Globus pallidus (tissue), 1 donor: ENCODE data around the gene SCP2.
A peak's percentile ranks its signal among the peaks of the same experiment; 100 is the strongest.
"Not testable (repeated sequence)": the region's sequence is repeated elsewhere in the genome, so short reads cannot be mapped to it uniquely, and the experiment has no call there.

Source experiments
- DNase-seq: peaks from one replicate; pipeline ENCODE4 v3.0.0-alpha.2; 2015; ENCODE audit warnings: low spot score

The SCP2 gene

DNA sequence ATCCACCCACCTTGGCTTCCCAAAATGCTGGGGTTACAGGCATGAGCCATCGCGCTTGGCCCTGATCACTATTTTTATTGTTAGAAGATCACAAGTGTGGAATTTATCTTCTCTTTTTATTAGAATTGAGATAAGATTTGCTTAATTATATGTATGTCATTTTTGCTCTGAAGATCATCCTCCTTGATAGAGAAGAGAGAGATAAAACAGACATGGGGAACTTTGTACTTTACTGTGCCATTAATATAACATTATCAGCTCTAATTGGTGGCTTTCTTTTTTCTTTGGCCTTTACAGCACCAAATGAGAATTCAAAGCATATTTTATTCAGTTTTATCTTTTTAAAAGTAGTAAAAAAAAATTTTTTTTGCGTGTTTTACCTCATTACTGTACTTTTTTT lies 46.8 kb downstream of the SCP2 start:
- no peak for DNase-seq

DNA sequence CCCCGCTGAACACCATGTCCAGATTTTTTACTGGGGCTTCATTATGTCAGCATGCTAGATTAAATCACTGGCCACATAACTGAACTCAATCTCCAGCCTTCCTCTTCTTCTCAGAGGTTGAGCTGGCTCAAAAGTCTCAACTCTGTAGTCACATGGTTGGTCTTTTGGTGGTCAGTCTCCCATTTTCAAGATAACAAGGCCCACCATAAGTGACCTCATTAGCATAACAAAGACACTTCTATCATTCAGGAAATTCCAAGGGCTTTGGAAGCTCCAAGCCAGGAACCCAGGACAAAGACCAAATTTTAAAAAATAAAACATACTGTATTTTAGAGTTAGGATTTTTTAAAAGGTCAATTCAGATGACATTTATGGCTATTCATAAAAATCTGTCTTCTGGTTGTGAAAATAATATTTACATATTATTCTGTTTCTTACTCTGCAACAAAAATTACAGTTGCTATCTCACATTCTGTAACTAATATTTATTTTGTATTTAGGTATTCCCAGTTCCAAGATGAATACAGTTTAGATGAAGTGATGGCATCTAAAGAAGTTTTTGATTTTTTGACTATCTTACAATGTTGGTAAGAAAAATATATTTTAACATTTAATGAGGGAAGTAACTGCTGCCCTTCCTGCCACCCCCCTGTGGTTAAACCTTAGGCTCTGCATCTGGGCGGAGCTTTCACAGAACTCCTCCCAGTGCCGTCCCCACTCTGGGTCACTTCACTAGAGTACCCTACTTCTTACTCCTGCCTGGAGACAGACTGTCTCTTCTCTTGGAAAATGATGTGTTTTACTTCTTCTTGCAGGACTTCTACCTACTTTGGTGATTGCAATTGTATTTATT lies 49.3 kb downstream of the SCP2 start:
- DNase-seq: no peak

DNA sequence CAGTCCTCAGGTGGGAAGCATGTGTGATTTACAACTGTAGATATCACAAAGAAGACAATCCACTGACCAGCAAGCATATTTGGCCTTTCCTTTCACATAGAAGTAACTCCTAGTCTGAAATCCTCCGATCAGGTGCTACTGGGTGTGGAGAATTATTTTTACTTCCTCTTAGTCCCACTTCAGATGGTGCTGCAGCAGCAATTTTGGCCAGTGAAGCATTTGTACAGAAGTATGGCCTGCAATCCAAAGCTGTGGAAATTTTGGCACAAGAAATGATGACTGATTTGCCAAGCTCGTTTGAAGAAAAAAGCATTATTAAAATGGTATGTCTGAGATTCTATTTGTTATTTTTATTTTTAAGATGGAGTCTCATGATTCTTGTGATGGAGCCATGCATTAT lies 51.0 kb downstream of the SCP2 start:
- no peak for DNase-seq

GRCh38 chr1:52992733-52993132 lies 65.7 kb downstream of the SCP2 start:
- not testable (repeated sequence) for DNase-seq

DNA sequence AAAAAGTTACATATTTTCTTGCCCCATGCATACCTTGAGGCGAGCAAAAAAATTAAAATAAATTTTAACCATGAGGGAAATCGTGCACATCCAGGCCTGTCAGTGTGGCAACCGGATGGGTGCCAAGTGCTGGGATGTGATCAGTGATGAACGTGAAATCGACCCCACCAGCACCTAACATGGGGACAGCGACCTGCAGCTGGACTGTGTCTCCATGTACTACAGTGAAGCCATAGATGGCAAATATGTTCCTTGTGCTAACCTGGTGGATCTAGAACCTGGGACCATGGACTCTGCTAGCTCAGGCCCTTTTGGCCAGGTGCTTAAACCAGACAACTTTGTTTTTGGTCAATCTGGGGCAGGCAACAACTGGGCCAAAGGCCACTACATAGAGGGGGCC lies 67.6 kb downstream of the SCP2 start:
- DNase-seq: no peak

- DNase-seq: no peak
Observed at GRCh38 chr1:52996653-52997052, 69.6 kb downstream of the SCP2 start.

GRCh38 chr1:53001128-53001527 lies 74.1 kb downstream of the SCP2 start:
- peak; percentile 20 for DNase-seq

DNA sequence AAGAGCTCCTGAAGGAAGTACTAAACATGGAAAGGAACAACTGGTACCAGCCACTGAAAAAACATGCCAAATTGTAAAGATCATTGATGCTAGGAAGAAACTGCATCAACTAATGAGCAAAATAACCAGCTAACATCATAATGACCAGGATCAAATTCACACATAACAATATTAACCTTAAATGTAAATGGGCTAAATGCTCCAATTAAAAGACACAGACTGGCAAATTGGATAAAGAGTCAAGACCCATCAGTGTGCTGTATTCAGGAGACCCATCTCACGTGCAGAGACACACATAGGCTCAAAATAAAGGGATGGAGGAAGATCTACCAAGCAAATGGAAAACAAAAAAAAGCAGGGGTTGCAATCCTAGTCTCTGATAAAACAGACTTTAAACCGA lies 79.5 kb downstream of the SCP2 start:
- not testable (repeated sequence) for DNase-seq

DNA sequence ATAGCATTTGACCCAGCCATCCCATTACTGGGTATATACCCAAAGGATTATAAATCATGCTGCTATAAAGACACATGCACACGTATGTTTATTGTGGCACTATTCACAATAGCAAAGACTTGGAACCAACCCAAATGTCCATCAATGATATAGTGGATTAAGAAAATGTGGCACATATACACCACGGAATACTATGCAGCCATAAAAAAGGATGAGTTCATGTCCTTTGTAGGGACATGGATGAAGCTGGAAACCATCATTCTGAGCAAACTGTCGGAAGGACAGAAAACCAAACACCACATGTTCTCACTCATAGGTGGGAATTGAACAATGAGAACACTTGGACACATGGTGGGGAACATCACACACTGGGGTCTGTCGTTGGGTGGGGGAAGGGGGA lies 83.2 kb downstream of the SCP2 start:
- not testable (repeated sequence) for DNase-seq

DNA sequence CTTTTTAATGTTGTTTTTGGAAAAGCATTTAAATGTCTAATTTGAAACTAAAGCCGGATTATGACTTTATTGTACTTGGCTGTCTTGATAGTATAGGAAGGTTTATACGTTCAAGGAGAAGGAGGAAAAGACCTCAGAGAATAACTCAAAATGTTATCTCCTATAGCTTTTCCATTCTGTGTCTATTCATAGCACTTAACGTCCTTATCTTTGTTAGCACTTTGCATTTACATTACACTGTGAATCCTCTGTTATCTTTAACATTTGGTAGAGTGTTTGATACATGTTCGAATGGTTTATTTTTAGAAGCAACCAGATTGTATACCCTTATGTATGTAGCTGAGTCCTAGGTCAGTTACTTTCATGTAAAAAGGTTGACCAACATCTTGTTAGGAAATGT lies 84.1 kb downstream of the SCP2 start:
- DNase-seq: no peak

GRCh38 chr1:53014791-53015507 lies 87.9 kb downstream of the SCP2 start:
- DNase-seq: peak; percentile 74

- DNase-seq: peak; percentile 1
Observed at GRCh38 chr1:53015508-53015860, 88.4 kb downstream of the SCP2 start.

DNA sequence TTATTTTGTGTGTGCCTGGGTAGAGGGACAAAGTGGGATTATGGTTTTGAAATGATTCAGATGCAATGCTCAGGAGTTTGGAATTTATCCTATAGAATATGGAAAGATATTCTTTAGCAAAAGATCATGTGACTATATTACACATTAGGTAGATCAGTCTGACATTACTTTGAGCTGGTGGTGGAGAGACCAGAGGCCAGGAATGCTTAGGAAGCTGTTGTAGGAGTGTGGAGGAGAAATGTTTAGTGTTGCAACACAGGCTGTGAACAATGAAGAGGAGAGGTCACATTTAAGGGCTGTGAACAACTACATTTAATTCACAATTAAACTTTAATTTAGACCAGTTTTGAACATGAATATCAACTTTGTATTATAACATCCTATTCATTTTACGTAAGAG lies 89.6 kb downstream of the SCP2 start:
- DNase-seq: no peak

DNA sequence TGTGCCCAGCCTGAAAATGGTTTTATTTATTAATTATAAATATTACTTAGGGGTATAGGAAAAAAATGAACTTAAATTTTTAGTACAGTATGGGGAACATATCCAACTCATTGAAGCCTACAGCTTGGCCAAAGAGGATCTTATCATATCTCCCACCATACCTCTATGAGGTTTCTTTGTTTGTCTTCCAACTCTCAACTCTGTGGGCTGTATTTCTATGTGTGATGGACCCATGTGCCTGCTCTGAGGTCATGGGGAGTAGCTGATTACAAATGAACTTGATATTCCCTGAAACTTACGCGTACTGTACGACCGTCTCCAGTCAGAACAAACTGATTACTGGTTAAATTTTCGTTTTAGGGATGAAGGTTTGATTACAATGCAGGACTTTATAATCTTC lies 93.5 kb downstream of the SCP2 start:
- no peak for DNase-seq

- no peak for DNase-seq
Observed at GRCh38 chr1:53022179-53022578, 95.1 kb downstream of the SCP2 start.

GRCh38 chr1:53023546-53023945 lies 96.5 kb downstream of the SCP2 start:
- DNase-seq: no peak

- no peak for DNase-seq
Observed at GRCh38 chr1:53024117-53024516, 97.0 kb downstream of the SCP2 start.

- no peak for DNase-seq
Observed at GRCh38 chr1:53025034-53025768, 98.1 kb downstream of the SCP2 start.

GRCh38 chr1:53025769-53026112 lies 98.7 kb downstream of the SCP2 start:
- DNase-seq: no peak

DNA sequence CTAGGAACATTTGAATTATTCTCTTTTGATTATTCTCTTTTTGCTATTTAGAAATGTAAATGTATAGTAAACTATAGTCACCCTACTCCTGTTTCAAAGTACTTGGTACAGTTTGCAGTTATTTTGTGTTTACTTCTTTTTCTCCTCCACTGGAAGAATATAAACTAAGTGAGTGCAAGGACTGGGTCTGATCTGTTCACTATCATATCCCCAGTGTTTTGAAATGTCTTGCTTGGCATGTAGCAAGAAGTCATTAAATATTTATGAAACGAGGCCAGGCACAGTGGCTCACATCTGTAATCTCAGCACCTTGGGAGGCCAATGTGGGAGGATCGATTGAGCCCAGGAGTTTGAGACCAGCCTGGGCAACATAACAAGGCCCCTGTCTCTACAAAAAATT lies 99.2 kb downstream of the SCP2 start:
- no peak for DNase-seq

DNA sequence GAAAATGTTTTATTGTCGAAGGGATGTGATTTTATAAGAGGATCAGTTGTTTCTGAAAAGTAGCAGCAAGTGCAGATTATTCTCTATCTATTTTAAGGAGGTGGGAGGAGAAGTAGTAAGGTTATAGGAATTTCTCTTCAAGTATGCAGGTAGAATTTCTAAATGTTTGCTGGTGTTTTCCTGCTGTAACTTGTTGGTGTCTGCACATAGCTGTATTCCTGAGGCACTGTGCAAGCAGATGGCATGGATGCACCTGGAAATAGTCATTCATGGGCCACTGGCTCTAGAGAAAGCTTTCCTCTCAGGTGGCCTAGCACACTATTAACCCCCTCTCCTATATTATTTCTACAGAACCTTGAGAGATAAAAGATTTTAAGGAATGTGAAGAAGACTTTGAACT lies 104.7 kb downstream of the SCP2 start:
- DNase-seq: no peak

DNA sequence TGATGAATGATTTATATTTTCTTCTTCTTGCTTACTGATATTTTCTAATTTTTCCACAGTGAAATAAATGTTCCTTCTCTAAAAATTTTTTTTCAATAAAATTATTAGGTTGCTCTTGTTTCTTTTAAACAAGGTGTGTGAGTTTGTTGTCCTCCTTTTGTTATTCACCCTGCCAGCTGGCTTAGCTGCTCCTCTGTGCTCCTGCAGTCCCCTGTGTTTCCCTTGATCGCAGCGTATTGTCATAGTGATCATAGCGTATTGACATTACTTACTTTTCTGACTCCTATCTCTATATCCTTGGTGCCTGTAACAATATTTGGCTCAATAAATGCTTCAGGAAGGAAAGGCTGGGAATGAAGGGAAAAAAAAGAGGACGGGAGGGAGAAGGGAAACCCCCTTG lies 110.1 kb downstream of the SCP2 start:
- DNase-seq: no peak

DNA sequence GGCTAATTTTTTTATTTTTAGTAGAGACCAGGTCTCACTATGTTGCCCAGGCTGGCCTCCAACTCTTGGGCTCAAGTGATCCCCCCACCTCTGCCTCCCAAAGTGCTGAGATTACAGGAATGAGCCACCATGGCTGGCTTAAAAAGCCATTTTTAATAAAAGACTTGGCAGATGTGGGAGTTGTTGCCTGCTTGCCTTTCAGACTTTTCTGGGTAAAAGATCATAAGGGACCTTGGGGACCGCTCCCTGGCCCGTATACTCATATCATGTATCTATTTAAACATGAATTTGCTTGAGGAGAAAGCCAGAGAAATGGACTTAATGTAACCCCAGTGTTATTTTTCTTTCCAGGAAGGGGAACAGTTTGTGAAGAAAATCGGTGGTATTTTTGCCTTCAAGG lies 111.5 kb downstream of the SCP2 start:
- no peak for DNase-seq
